PC-3 (cell line): ENCODE results near the gene TOLLIP.

ENCODE experiments used
- EZH2 ChIP-seq: fragments of 300-600 bp; sonication (generic); IDR thresholded peaks from one replicate; pipeline ENCODE4 v1.6.1; 2017; ENCODE audit warnings: antibody characterized with exemption, mild to moderate bottlenecking, low read length; ENCODE audit not compliant: unreplicated experiment
- TF ChIP-seq, protein P1 (sequence below): fragments of 300-600 bp; sonication (generic); conservative IDR thresholded peaks from 2 replicates; pipeline ENCODE4 v1.5.1; 2017; ENCODE audit warnings: antibody characterized with exemption, low read depth, mild to moderate bottlenecking, low read length

GRCh38 chr11:1280116-1281035, 29.1 kb downstream of the TOLLIP start:
- TF ChIP-seq, protein P1, sequence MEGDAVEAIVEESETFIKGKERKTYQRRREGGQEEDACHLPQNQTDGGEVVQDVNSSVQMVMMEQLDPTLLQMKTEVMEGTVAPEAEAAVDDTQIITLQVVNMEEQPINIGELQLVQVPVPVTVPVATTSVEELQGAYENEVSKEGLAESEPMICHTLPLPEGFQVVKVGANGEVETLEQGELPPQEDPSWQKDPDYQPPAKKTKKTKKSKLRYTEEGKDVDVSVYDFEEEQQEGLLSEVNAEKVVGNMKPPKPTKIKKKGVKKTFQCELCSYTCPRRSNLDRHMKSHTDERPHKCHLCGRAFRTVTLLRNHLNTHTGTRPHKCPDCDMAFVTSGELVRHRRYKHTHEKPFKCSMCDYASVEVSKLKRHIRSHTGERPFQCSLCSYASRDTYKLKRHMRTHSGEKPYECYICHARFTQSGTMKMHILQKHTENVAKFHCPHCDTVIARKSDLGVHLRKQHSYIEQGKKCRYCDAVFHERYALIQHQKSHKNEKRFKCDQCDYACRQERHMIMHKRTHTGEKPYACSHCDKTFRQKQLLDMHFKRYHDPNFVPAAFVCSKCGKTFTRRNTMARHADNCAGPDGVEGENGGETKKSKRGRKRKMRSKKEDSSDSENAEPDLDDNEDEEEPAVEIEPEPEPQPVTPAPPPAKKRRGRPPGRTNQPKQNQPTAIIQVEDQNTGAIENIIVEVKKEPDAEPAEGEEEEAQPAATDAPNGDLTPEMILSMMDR: no peak
- no peak for TF ChIP-seq EZH2
